Cardiac muscle cell (in vitro differentiated cells and primary cell): ENCODE data around the gene LYRM4. TPM values are rescaled to one million over a fixed set of nuclear protein-coding genes. Genes with fewer than 3 reads are reported as not detected.
A peak's percentile ranks its signal among the peaks of the same experiment; 100 is the strongest.

Experiments used
- DNase-seq, 2 donors: peaks; one replicate each; pipeline versions ENCODE4 v3.0.0 to v3.0.0-alpha.2; 2010 to 2017; ENCODE audit warnings: low read depth in 1 of 2, low spot score in 1 of 2
- H3K27ac ChIP-seq: fragments of 200-600 bp; sonication (generic); 2 replicates; pipeline ENCODE4 v1.5.1; 2016
- H3K27me3 ChIP-seq: fragments of 200-600 bp; sonication (generic); 2 replicates; pipeline ENCODE4 v1.6.0; 2016; ENCODE audit warnings: control low read depth
- H3K36me3 ChIP-seq: fragments of 200-600 bp; sonication (generic); 2 replicates; pipeline ENCODE4 v1.5.1; 2016; ENCODE audit warnings: control low read depth
- H3K4me1 ChIP-seq: fragments of 200-600 bp; sonication (generic); 2 replicates; pipeline ENCODE4 v1.8.1; 2017; ENCODE audit warnings: low read depth, mild to moderate bottlenecking, mixed run types
- H3K4me3 ChIP-seq: fragments of 200-600 bp; sonication (generic); 2 replicates; pipeline ENCODE4 v1.5.1; 2016; ENCODE audit warnings: mild to moderate bottlenecking
- H3K9me3 ChIP-seq: fragments of 200-600 bp; sonication (generic); 2 replicates; pipeline ENCODE4 v1.5.1; 2017; ENCODE audit warnings: low read depth, mild to moderate bottlenecking, control low read depth
- CTCF ChIP-seq: IDR thresholded peaks from 2 replicates; pipeline ENCODE4 v1.5.1; 2012; ENCODE audit warnings: low read depth, mild to moderate bottlenecking, low read length
- polyA plus RNA-seq: library from polyadenylated mRNA; unstranded; fragments of >200 nt; fragmentation: Nextera tagmentation; extraction: Ambion mirVana; gene quantifications from 2 replicates; pipeline ENCODE4 v1.2.1, GENCODE V29; 2016
- total RNA-seq: library from RNA; depleted of rRNA; stranded (reverse); fragments of >200 nt; gene quantifications from 2 replicates; pipeline ENCODE4 v1.2.3, GENCODE V29; 2016

Gene LYRM4
- total and polyA plus RNA-seq, 2 experiments from 2014 or later = 24.2 to 38.3 TPM

- Histone ChIP-seq H3K36me3 (no peaks in the 10 kb centered on the region), H3K9me3 (no peaks in the 10 kb centered on the region), H3K27ac (peak overlapping the region; percentile 5), H3K4me1 (peaks cover 11% of the 10 kb centered on the region), H3K27me3 (no peaks in the 10 kb centered on the region), H3K4me3 (no peak overlapping the region)
- no peak for TF ChIP-seq CTCF
- peak in 1 of 2 donors; percentile 65 for DNase-seq
Observed at GRCh38 chr6:5125152-5126006, 135.4 kb downstream of the LYRM4 start.

- no peak overlapping the region for H3K4me3 ChIP-seq
- H3K27ac ChIP-seq = no peak overlapping the region
- no peaks in the 10 kb centered on the region for H3K27me3 ChIP-seq
- H3K9me3 ChIP-seq = no peaks in the 10 kb centered on the region
- no peaks in the 10 kb centered on the region for H3K36me3 ChIP-seq
- TF ChIP-seq CTCF = no peak
- DNase-seq = no peak
- peaks cover 8% of the 10 kb centered on the region for H3K4me1 ChIP-seq
Observed at GRCh38 chr6:5124526-5124925, 136.2 kb downstream of the LYRM4 start.

DNA sequence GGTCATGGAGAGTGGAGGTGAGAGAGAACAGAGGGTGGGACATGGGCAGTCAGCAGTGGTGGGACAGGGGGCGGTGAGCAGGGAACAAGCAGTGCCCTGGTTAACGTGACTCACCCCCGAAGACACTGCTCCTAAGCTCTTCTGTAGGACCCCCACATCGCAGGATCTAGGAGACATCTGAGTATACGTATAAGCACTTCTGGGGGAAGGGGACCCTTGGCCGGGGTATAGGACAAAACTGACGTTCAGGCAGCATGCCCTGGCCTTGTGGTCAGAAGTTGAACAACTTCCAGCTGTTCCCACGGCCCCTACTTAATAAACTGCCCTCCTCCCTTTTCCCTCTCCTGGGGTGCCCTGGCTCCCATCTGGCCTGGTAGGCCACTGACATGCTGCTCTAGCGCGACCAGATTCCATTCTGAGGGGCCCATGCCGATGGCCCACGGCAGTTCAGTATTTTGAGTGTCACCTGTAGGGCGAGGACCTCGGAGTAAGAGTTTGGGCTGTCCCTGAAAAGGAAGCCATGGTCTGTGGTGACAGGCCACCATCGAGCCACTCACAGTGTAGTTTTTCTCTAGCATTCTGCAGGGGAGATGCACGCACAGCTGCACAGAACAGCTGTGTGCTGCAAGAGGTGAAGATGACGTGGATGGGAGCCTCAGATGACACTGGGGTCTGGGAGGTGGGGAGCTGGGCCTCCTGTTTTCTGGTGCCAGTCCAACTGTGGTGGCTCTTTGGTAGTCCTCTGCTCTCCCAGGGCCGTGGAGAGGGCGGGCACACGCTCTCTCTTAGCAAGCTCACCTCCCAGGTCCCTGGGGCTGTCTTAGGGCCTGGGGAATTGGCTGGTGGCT, 137.2 kb downstream of the LYRM4 start:
- no peak overlapping the region for H3K27ac ChIP-seq
- H3K27me3 ChIP-seq = no peaks in the 10 kb centered on the region
- H3K4me1 ChIP-seq = peaks cover 8% of the 10 kb centered on the region
- TF ChIP-seq CTCF = no peak
- DNase-seq = no peak
- H3K36me3 ChIP-seq = no peaks in the 10 kb centered on the region
- H3K4me3 ChIP-seq = no peak overlapping the region
- H3K9me3 ChIP-seq = no peaks in the 10 kb centered on the region

DNA sequence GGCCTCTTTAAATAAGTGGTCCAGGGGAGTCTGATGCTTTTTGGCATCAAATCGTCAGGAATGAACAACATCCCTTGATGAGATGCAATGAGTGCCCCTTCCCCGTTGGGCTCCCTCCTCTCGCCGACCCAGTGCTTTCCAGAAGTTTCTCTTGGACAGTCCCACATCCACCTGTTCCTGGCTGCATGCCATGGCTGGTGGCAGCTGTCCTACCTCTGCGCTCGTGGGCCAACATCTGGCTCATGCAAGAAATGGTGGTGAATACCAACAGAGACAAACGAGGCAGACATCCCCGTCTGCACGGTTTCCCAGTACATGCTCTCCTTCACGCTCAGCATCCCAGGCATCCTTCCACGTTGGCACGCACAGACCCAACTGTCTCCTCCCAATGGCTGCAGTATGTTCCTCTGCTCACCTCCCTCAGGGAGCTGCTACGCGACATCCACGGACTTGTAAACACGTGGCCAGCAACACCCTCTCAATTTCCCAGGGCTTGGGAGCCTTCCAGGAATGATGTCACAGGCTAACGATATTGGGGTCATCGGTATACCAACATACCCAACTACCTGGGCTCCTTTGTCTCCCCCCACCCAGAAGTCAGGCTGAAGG, 138.1 kb downstream of the LYRM4 start:
- H3K27me3 ChIP-seq = no peaks in the 10 kb centered on the region
- H3K27ac ChIP-seq = no peak overlapping the region
- no peak for TF ChIP-seq CTCF
- H3K4me3 ChIP-seq = no peak overlapping the region
- H3K9me3 ChIP-seq = no peaks in the 10 kb centered on the region
- no peaks in the 10 kb centered on the region for H3K36me3 ChIP-seq
- no peak for DNase-seq
- H3K4me1 ChIP-seq = peaks cover 8% of the 10 kb centered on the region

DNA sequence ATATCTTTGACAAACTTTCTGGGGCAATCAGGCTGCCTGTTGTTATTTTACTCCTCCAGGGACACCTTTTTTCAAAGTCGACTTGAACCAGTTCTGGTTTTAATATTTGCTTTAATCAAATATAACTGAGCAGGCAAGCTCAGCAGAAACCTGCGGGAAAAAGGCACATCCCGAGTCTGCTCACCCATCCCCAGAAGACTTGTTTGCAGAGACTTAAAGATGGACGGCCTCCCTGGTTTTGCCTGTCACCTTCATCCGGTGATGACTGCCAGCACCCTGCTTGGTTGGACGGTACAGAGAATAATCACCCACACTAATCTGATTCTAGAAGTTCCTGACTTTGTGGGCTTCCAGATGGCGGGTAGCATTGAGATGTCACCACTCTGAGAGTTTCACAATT, 138.8 kb downstream of the LYRM4 start:
- Histone ChIP-seq H3K36me3 (no peaks in the 10 kb centered on the region), H3K27me3 (no peaks in the 10 kb centered on the region), H3K4me3 (no peak overlapping the region), H3K9me3 (no peaks in the 10 kb centered on the region), H3K27ac (no peak overlapping the region), H3K4me1 (peaks cover 8% of the 10 kb centered on the region)
- DNase-seq = peak in 1 of 2 donors; percentile 24
- TF ChIP-seq CTCF = no peak
